Sigmoid colon (tissue), 7 donors: ENCODE data around the gene ATP8A1. TPM values are rescaled to one million over a fixed set of nuclear protein-coding genes. Genes with fewer than 3 reads are reported as not detected.

Source experiments
- DNase-seq: peaks from one replicate; pipeline ENCODE4 v3.0.0-alpha.2; 2019
- H3K27ac ChIP-seq, 4 donors: fragments of 200-600 bp; sonication (generic); one replicate each; pipeline ENCODE4 v1.5.1; 2016 to 2019; ENCODE audit warnings: mild to moderate bottlenecking in 1 of 4
- H3K27me3 ChIP-seq, 3 donors: fragments of 200-600 bp; sonication (generic); one replicate each; pipeline ENCODE4 v1.5.1; 2019; ENCODE audit warnings: mild to moderate bottlenecking in 1 of 3
- H3K36me3 ChIP-seq, 4 donors: fragments of 200-600 bp; sonication (generic); one replicate each; pipeline ENCODE4 v1.5.1; 2016 to 2019
- H3K4me1 ChIP-seq, 4 donors: fragments of 200-600 bp; sonication (generic); one replicate each; pipeline ENCODE4 v1.5.1; 2017 to 2019
- H3K4me3 ChIP-seq, 4 donors: fragments of 200-600 bp; sonication (generic); one replicate each; pipeline ENCODE4 v1.5.1; 2017 to 2019; ENCODE audit warnings: mild to moderate bottlenecking in 2 of 4, moderate library complexity in 1 of 4
- H3K9me3 ChIP-seq, 4 donors: fragments of 200-600 bp in 3 of 4; sonication (generic) in 3 of 4; one replicate each; pipeline versions ENCODE4 v1.5.1 to v1.6.1; 2013 to 2019
- CTCF ChIP-seq, 4 experiments: fragments of 450-650 bp in 3 of 4; fragments of 200-600 bp in 1 of 4; IDR thresholded peaks; one replicate each; pipeline ENCODE4 v1.5.1; 2016 to 2019; ENCODE audit warnings: antibody characterized with exemption in 4 of 4, mild to moderate bottlenecking in 3 of 4, moderate library complexity in 2 of 4
- EP300 ChIP-seq, 4 donors: sonication (generic); formaldehyde crosslinking; IDR thresholded peaks; one replicate each; pipeline ENCODE4 v1.6.1; 2017; ENCODE audit warnings: antibody characterized with exemption in 4 of 4
- POLR2A ChIP-seq, 2 donors: fragments of 450-650 bp; IDR thresholded peaks; one replicate each; pipeline ENCODE4 v1.6.1; 2016; ENCODE audit warnings: antibody characterized with exemption in 2 of 2, mild to moderate bottlenecking in 2 of 2, moderate library complexity in 2 of 2
- POLR2AphosphoS5 ChIP-seq, 4 donors: sonication (generic); formaldehyde crosslinking; IDR thresholded peaks; one replicate each; pipeline ENCODE4 v1.6.1; 2017; ENCODE audit warnings: antibody characterized with exemption in 4 of 4
- WGBS, 2 donors: extraction: QIAGEN DNeasy Blood & Tissue Kit; methylation state at CpG; one replicate each; pipeline ENCODE4 v1.1.7; 2013; 5-methylcytosine and 5-hydroxymethylcytosine counted together
- intact Hi-C: fragments of 100-400 bp; cut with DNase I; formaldehyde crosslinking; loops from one replicate; pipeline ENCODE4 v1.15.1; 2023
- polyA plus RNA-seq, 3 donors: library from polyadenylated mRNA; stranded (reverse); fragments of 200-250 nt; gene quantifications; one replicate each; pipeline ENCODE4 v1.2.3, GENCODE V29; 2013
- total RNA-seq, 4 donors: library from RNA; depleted of rRNA; stranded (reverse); fragments of >200 nt; gene quantifications; one replicate each; pipeline ENCODE4 v1.1.0, GENCODE V29; 2016
- donor health status: healthy with polysubstance abuse.
- donor health status: Bipolar disorder and iron deficiency.
- donor health status: healthy.

ATP8A1 gene
- total and polyA plus RNA-seq, 7 donors, result 2.4 to 19.3 (median 14.5) TPM

DNA sequence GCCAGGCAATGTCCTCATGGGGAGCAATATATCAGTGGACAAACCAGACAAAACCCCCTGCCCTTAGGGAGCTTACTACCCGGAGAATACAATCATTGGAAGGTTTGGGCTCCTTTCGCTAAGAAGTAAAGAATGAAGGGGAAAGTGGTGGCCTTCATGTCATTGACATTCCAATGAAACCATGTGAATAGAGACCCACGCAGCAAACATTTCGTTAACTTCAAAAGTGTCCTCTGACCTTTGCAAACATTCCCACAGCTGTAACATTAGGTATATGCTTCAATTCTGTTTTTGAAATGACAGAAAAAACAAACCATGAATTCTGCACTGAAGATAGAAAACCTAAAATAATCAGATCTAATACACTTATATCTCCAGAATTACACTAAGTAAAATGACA lies 7.0 kb downstream of the ATP8A1 start:
- Histone ChIP-seq H3K27me3 (no peaks in the 10 kb centered on the region), H3K9me3 (no peaks in the 10 kb centered on the region), H3K4me3 (no peak overlapping the region), H3K4me1 (peaks cover 0 to 13% (median 5%) of the 10 kb centered on the region in 4 donors), H3K36me3 (no peaks in the 10 kb centered on the region), H3K27ac (no peak overlapping the region)
- intact Hi-C loops, result no loop called here
- WGBS, 2 donors, result 69 to 79% methylated on average over 4 of the region's 4 CpGs
- TF ChIP-seq POLR2AphosphoS5 (IDR thresholded peaks at IDR 0.05), result no peak
- no peak for TF ChIP-seq CTCF (IDR thresholded peaks at IDR 0.05)
- no peak for TF ChIP-seq EP300 (IDR thresholded peaks at IDR 0.05)
- no peak for TF ChIP-seq POLR2A (IDR thresholded peaks at IDR 0.05)
- no peak for DNase-seq

DNA sequence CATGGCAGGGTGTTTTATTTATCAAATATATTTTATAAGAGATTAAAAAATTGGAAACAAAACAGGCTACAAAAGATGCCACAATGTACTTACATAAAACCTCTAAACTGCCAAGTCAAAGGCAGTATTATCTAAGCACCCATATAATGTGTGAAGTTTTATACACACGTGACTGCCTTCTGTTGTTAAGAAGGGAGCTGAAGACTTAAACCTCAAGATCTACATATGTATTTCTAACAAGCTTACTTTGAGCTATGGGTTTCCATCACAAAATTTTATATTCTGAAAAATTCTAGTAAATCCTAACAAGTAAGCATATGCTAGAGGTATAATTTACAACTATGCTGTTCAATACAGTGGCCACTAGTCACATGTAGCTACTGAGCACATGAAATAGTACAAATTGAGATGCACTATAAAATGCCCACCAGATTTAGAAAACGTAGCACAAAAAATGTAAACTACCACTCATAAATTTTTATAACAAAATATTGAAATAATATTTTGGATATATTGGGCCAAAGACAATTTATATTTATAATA lies 9.8 kb downstream of the ATP8A1 start:
- intact Hi-C loops, result no loop called here
- no peak for DNase-seq
- WGBS, 2 donors, result 78 to 88% methylated on average over 2 of the region's 2 CpGs
- Histone ChIP-seq H3K27me3 (no peaks in the 10 kb centered on the region), H3K9me3 (no peaks in the 10 kb centered on the region), H3K27ac (no peak overlapping the region), H3K36me3 (no peaks in the 10 kb centered on the region), H3K4me3 (no peak overlapping the region), H3K4me1 (no peaks in the 10 kb centered on the region)
- TF ChIP-seq POLR2AphosphoS5 (IDR thresholded peaks at IDR 0.05), result no peak
- no peak for TF ChIP-seq CTCF (IDR thresholded peaks at IDR 0.05)
- no peak for TF ChIP-seq EP300 (IDR thresholded peaks at IDR 0.05)
- no peak for TF ChIP-seq POLR2A (IDR thresholded peaks at IDR 0.05)

DNA sequence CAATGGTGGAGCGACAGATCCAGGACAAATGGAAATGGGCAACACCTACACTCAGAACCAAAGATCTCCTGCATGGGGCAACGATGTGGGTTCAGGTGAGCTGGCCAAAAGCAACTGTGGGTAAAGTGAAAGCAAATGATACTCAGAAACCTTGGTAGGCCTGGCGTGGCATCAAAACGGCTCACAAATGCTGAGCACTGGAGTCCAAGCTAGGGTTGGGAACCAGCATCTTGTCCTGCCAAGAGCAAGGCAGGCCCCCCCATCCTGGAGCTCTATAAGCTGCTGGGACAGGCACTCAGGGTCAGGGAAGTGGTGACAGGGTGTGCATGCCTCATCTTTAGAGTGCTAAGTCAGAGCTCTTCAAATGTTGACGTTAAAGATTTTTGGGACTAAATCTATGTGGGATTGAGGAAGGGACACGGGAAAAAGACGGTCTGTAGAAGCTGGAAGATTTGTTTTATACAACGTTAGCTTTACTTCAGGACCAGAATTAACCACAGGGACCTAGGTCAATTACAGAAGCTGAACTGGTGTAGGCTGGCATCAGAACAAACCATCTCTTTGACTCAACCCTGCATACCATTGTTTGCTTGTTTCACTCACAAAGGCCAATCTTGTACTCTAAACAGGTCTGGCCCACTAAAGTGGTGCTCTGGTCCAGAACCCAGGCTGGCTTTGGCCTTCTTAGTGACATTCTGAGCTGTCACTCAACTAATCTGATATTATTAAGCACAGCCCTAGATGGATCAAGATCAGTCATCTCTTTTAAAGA lies 10.7 kb downstream of the ATP8A1 start:
- H3K4me3 ChIP-seq, result no peak overlapping the region
- intact Hi-C loops, result no loop called here
- 93 to 94% methylated on average over 8 of the region's 8 CpGs for WGBS, 2 donors
- no peaks in the 10 kb centered on the region for H3K4me1 ChIP-seq
- H3K27me3 ChIP-seq, result no peaks in the 10 kb centered on the region
- no peaks in the 10 kb centered on the region for H3K9me3 ChIP-seq
- DNase-seq, result no peak
- H3K27ac ChIP-seq, result no peak overlapping the region
- TF ChIP-seq EP300 (IDR thresholded peaks at IDR 0.05) (no peak), POLR2AphosphoS5 (IDR thresholded peaks at IDR 0.05) (no peak), POLR2A (IDR thresholded peaks at IDR 0.05) (no peak), CTCF (IDR thresholded peaks at IDR 0.05) (no peak)
- H3K36me3 ChIP-seq, result no peaks in the 10 kb centered on the region

- Histone ChIP-seq H3K4me1 (no peaks in the 10 kb centered on the region), H3K9me3 (no peaks in the 10 kb centered on the region), H3K27me3 (no peaks in the 10 kb centered on the region), H3K36me3 (no peaks in the 10 kb centered on the region), H3K27ac (no peak overlapping the region), H3K4me3 (no peak overlapping the region)
- TF ChIP-seq POLR2AphosphoS5 (IDR thresholded peaks at IDR 0.05) (no peak), EP300 (IDR thresholded peaks at IDR 0.05) (no peak), CTCF (IDR thresholded peaks at IDR 0.05) (no peak), POLR2A (IDR thresholded peaks at IDR 0.05) (no peak)
- DNase-seq, result no peak
- intact Hi-C loops, result no loop called here
These were observed 12.0 kb downstream of the ATP8A1 start for GRCh38 chr4:42644897-42645296.
